Esophagus squamous epithelium (tissue), 4 donors: ENCODE results near the gene PSMD2.

ENCODE experiments used
- POLR2A ChIP-seq, 4 donors: fragments of 450-650 bp; IDR thresholded peaks; one replicate each; pipeline ENCODE4 v1.6.1; 2017; ENCODE audit warnings: antibody characterized with exemption in 4 of 4, mild to moderate bottlenecking in 4 of 4, moderate library complexity in 3 of 4
- TF ChIP-seq, protein P1 (sequence below), 6 experiments: fragments of 450-650 bp in 4 of 6; fragments of 200-600 bp in 2 of 6; sonication (generic) in 2 of 6; IDR thresholded peaks; one replicate each; pipeline ENCODE4 v1.5.1; 2016 to 2019; ENCODE audit warnings: antibody characterized with exemption in 6 of 6, mild to moderate bottlenecking in 4 of 6, moderate library complexity in 4 of 6

- TF ChIP-seq, protein P1, sequence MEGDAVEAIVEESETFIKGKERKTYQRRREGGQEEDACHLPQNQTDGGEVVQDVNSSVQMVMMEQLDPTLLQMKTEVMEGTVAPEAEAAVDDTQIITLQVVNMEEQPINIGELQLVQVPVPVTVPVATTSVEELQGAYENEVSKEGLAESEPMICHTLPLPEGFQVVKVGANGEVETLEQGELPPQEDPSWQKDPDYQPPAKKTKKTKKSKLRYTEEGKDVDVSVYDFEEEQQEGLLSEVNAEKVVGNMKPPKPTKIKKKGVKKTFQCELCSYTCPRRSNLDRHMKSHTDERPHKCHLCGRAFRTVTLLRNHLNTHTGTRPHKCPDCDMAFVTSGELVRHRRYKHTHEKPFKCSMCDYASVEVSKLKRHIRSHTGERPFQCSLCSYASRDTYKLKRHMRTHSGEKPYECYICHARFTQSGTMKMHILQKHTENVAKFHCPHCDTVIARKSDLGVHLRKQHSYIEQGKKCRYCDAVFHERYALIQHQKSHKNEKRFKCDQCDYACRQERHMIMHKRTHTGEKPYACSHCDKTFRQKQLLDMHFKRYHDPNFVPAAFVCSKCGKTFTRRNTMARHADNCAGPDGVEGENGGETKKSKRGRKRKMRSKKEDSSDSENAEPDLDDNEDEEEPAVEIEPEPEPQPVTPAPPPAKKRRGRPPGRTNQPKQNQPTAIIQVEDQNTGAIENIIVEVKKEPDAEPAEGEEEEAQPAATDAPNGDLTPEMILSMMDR (IDR thresholded peaks at IDR 0.05), result no peak
- no peak for TF ChIP-seq POLR2A (IDR thresholded peaks at IDR 0.05)
Observed at GRCh38 chr3:184262764-184263179, 36.3 kb upstream of the PSMD2 start.
